Stimulated activated CD4-positive, alpha-beta T cell treated with anti-CD3 and anti-CD28 coated beads, Interleukin-12 subunit alpha, Interleukin-12 subunit beta, amount 100 ng/mL, for 4 hours (primary cell): ENCODE results near the gene SCG3.

ENCODE experiments used
- DNase-seq: peaks from one replicate; pipeline ENCODE4 v3.0.0-alpha.2; 2020

The SCG3 gene

DNA sequence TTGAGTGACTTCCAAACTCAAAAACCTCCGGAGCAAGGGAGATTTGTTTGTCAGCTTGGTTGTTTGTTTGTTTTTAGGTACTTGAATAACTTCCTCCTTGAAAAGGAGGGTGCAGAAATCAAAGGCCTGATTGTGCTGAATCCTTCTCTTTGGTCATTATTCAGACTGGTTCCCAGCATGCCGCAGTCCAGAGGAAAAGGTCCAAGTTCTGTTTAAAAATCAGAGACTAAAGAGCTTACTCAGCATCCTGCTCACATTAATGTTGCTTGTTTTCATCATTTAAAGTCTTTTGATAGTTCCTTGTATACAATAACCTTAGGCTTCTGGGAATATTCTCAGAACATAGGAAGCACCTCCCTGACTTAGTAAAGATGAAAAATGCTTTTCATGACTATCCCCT is 982 bp upstream of the SCG3 start:
- DNase-seq = no peak

DNA sequence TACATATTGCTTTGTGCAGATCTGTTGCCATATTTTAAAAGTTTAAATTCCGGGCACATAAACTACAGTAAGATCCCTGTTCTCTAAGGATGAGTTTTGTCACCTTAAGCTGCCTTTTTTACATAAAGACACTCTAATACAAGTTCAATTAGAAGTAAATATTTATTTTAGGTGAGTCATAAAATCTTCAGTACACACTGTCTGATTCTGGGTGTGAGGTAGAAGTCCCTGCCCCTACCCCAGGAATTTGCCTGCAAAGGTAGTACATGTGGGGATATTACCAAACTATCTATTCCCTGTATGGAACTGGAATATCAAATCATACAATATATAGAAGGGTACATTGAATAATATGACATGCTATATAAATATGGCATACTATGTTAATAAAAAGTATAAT is 6.3 kb downstream of the SCG3 start:
- no peak for DNase-seq

DNA sequence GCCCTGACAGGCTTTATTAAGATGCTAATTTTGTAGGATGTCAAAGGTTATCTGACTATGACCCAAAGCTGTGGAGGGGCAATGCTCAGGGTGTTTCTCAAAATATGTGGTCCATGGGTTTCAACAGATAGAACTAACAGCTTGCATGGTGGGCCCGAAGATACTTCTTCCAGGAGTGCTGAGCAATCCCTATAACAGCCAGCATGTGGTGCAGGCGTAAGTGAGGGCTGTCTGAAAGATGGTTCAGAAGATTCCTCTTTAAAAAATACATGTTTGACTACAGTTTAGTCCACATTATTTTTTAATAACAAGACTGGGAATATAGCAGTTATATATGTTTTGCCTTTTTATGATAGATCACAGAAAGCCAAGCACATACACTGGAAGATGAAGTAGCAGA is 7.6 kb downstream of the SCG3 start:
- no peak for DNase-seq

DNA sequence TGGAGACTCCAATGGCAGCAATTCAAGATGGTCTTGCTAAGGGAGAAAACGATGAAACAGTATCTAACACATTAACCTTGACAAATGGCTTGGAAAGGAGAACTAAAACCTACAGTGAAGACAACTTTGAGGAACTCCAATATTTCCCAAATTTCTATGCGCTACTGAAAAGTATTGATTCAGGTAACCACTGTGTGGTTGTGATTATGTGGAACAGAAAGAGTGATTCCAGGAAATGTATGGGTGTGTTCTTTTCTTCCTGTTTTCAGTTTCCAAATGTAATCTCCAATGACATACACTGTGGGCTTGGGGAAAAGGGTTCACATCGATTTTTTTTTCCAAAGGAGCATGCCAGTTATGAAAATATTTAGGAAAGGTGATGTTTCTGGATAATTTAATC is 10.9 kb downstream of the SCG3 start:
- DNase-seq = no peak

DNA sequence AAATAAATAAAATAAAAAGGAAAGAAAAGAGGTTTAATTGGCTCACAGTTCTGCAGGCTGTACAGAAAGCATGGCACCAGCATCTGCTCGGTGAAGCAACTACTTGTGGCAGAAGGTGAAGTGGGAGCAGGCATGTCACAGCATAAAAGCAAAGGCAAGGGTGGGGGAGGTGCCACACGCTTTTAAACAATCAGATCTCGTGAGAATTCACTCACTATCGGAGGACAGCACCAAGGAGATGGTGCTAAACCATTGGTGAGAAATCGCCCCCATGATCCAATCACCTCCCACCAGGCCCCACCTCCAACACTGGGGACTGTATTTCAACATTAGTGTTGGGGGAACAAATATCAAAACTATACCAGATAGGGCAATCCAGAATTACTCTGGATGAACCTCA is 15.3 kb downstream of the SCG3 start:
- DNase-seq = no peak

DNA sequence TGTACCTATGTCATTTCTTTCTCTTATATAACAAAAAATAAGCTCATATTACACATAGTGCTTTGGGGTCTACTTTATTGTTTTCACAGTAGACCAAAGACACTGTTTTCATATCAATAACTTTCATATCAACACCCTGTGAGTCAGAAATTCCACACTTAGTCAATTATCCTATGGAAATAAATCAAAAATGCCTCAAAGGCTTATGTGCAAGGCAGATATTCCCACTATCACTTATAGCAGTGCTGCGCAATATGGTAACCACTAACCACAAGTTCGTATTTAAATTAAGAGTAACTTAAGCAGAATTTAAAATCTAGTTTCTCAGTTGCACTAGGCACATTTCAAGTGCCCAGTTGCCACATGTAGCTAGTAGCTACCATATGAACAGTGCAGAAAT is 15.9 kb downstream of the SCG3 start:
- no peak for DNase-seq

DNA sequence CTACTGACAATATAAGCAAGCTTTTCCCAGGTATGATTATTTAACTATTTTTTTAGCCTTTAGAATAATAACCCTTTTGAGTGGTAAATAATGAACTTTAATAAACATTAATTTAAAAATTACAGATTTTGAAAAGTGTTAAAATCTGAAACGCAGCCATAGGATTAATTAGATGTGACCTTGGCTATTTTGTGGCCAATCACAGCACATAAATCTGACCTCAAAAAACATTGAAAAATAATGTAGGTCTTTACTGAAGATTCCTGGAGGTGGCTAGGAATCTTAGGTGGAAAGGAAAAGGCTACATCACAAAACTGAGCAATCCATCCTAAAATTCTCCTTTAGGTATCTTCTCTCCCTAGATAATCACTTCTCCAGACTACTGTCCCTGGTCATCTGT is 18.1 kb downstream of the SCG3 start:
- no peak for DNase-seq

DNA sequence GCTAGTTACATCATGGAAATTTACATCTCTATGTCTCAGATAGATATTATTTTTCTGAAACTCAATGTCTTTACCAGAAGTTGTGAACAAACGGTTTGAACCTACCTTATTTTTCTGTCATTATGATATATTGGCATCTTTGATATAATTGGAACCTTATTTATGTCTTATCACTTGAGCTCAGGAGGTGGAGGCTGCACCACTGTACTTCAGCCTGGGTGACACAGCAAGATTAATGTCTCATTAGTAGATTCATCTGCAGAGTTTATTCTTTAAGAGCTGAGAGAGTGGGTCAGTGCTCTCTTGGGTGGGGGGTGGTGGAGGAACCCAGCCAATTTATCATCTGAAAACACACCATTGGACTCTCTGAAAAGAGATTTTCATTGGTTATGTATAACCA is 21.4 kb downstream of the SCG3 start:
- DNase-seq = no peak

DNA sequence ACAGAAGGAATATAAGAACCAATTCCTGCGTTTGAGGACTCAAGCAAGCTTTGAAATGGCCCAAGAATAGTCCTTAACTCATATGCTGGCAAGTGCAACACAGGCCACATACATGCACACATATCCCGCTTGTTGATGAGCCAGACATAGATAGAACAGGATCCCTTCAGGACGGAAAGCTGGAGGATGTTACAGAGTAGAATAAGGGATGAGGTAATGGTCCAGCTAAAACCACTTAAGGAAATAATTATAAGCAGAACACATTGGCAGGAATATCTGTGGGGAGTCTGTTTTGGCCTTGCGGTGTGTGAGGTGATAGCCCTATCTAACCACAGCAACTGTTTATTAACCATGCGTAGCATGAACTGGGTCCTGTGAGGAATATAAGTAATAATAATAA is 25.0 kb downstream of the SCG3 start:
- no peak for DNase-seq

DNA sequence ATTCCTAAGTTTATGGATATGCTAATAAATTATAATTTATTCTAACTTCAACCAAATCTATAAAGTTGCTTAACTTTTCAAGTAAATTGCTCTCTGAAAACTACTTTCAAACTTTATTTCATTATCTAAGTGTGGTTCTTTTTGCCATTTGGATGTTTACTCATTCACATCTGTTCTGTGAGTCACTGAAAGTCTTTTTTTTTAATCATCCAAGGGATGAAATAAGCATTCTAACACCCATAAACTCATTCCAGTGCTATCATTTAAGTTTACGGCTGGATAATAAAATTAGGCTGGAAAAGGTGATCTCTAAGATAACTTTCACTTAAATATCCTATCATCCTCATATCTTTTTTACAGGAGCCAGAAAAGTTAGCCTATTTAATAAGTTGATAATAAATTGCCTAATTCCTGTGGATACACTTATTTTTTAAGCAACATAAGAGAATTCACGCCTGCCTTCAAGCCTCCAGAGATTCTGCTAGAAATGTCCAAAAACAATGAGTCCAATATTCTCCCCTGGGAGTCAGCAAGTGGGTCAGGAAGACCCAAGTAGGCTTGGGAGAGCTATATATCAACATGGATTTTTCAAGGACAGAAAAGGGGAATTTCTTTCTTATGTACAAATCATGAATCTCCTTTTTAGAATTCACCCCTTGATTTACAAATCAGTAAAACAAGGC is 25.8 kb downstream of the SCG3 start:
- no peak for DNase-seq

DNA sequence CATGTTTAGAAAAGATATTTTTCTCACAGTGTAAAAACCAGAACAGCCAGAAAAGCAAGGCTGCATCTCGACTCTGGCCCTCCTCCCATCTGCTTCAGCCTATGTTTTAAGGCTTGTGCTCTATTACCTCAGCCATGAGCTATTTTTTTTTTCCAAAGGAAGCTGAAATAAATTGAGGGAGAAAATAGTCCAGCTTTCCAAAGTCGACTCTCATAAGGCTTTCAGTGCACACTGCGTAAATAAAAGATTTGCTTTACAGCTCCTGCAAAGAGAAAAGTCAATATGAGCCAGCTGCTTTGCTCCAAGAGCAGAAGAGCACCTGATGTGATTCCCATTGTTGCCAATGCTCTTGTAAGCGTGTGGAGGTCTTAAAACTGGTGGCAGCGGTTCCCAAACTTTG is 26.7 kb downstream of the SCG3 start:
- no peak for DNase-seq

DNA sequence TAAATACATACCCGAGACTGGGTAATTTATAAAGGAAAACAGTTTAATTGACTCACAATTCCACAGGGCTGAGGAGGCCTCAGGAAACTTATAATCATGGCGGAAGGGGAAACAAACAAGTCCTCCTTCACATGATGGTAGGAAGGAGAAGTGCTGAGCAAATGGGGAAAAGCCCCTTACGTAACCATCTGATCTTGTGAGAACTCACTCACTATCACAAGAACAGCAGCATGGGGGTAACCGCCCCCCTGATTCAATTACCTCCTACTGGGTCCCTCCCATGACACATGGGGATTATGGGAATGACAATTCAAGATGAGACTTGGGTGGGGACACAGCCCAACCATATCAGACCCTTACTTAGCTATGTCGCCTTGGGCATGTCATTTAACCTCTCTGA is 27.7 kb downstream of the SCG3 start:
- no peak for DNase-seq

DNA sequence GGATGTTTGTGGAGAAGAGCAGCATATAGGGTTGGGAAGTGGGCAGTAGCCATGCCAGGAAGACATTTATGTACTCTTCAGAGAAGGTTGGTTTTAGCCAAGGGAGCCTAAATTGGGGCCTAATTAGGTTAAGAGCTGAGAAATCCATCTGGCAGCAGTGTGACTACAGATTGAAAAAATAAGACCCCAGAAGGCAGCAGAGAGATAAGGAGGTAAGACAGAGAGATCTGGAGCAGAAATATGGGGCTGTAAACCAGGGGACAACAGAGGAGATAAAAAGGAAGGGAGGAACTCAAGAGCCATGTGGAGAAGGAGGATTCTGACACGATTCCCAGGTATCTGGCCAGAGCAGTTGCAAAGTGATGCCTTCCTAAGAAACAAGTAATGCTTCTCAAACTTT is 32.9 kb downstream of the SCG3 start:
- DNase-seq = no peak

DNA sequence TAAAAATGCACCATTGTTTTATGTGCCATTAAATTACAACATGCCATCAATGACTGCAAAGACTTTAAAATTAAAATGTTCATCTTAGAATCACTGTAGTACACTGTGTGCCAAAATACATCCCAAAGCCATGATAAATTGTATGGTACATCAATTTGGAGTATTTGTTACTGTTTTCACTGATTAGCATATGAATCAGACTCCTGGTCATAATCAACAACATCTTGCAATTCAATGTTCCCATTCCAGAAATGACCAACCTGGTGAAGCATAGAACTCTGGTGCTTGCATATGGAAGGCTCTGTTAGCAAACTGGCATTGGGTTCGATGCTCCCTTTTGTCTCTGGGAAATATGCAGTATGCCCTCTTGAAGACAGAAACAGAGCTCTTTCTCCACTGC is 33.6 kb downstream of the SCG3 start:
- DNase-seq = no peak

DNA sequence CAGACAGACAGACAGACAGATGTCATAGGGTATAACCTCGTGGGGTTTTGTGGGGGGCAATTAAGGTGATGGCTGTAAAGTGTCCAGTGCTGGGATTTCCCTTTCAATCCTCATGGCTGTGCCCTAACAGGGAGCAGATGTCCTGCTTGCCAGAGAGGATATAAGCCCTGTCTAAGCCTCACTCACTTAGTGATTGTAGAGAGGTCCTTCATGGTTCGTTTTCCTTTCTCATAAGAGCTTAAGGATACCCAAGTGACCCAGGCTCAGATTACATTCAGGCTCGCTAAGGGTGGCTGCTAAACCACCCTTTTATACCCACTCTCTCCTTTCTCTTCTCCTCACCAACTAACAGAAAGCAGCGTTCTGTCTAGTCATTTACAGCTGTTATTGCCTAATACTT is 36.9 kb downstream of the SCG3 start:
- no peak for DNase-seq

DNA sequence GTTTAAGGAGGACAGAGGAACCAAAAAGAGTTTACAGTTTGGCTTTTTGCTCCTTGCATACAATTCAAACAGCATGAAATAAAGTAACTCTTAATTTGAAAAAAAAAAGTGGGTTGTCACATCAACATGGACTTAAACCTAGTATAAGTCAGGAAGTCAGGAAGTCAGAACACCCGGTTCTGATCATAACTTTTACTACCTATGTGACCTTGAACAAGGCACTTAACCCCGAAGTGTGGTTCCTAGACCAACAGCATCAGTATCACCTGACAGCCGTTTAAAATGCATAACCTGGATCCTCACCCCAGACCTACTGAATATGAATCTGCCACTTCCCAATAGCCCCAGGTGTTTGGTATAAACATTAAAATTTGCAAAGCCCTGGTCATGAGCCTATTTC is 37.4 kb downstream of the SCG3 start:
- no peak for DNase-seq

DNA sequence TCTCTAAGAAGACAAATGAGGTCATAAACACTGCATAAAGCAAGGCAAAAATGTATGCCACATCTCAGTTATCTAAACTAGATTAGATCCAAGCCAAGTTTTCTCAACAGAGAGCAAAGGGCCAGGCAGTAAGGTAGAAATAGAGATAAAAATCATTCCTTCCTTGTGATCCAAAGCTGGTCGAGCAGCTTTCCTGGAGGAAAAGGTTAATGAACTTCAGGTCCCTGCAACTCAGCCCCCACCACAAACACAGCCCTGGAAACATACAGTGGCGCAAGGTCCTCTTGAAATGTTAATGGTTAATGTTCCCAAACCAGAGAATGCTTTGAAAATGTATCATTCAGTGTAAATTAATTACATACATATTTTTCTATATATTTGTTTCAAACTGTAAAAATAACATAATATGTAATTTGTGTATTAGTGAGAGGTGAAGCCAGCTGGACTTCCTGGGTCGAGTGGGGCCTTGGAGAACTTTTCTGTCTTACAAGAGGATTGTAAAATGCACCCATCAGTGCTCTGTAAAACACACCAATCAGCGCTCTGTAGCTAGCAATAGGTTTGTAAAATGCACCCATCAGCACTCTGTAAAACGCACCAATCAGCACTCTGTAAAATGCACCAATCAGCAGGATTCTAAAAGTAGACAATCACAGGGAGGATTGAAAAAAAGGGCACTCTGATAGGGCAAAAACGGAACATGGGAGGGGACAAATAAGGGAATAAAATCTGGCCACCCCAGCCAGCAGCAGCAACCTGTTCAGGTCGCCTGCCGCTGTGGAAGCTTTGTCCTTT is 39.1 kb downstream of the SCG3 start:
- DNase-seq = no peak

DNA sequence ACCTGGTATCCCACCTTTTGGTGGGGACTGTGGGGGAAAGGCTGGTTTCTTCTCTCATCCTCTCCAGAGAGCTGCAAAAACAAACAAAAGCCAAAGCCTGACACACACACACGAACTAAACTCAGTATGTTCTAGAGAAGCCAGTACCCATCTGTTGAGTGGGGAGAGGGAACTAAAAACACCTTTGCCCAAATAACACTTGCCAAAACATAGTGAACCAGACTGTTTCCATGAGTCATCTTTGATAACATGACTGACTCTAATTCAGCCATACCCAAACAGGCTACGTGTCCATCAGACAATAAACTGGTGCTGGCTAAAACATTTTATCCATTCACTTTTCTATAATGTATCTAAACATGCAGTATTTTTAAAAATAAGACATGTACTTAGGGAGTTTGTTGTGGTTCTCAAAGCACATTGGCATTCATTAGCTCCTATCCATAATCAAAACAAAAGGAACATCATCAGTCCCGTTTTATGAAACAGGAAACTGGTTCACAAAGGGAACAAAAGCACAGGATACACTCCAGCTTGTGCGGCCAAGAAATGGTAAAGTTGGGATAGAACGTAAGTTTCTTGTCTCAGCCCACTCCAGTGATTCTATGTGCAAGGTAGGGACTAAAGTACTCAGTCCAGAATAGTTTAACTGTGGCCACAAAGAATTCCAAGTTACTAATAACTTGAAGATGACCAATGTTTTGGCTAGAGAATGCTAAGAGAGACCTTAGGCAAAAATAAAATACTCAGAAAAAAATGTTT is 40.1 kb downstream of the SCG3 start:
- no peak for DNase-seq

DNA sequence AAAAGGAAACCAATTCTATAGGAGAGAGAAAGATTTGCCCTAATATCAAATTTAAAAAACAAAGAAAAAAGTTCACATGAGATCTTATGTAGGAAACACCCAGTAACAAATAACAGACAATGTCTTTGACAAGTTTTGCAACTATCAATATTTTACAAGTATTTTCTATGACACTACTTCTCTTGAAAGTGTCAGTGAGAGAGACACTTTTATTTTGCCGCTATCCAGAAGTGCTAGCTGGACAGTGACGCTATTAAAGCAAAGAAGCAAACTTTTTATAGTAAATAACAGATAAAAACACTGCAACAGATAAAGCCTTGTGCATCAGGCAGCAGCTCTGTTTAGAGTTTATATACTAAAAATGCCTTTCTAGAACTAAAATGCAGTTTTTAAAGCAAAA is 42.9 kb downstream of the SCG3 start:
- no peak for DNase-seq

DNA sequence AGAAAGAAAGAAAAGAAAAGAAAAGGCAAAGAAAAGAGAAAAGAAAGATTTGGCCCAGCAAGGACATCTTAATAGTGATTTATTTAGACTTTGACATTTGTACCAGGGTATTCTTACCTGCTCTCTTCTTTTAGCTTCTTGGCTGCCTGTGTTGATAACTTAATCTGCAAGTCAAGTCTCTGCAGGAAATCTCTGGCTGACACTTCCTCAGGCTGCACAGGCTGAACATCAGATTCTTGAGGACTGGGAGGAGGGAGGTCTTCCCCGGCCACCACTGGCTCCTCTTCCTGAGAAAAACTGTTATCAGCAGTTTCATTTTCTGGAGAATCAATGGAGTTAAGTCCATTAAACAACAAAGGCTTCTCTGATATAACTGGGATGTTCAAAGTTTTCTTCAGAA is 43.4 kb downstream of the SCG3 start:
- DNase-seq = no peak

DNA sequence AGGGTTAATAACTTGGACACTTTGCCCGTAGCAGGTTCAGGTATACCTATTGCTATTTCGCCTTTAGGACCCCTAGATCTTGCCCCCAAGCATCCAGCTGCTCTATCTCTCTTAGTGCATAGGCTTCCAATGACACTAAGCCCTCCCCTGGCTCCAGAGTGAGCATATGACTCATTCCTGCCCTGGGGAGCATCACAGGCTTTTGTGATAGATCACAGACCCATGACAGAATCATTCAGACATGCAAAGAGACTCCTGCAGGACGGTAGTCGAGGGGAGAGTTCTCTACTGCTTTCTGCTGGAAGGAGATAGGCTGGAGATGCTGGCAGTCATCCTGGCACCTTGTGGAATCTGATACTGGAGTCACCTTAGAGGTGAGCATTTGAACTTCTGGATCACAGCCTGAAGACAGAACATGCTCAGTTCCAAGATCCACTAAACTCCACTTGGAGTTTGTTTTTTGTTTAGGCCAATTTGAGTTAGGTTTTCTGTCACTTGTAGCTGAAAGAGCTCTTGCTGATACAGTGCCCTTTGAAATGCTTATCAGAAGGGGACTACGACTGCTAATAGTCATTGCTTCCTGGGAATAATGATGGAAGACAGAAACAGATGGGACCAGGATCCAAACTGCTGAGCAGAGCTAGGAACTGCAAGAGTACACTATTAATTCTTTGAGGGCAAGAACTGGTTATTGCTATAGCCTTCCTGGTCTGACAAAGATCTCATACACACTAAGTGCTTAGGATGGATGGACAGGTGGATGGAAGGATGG is 45.2 kb downstream of the SCG3 start:
- peak; percentile 30 for DNase-seq

DNA sequence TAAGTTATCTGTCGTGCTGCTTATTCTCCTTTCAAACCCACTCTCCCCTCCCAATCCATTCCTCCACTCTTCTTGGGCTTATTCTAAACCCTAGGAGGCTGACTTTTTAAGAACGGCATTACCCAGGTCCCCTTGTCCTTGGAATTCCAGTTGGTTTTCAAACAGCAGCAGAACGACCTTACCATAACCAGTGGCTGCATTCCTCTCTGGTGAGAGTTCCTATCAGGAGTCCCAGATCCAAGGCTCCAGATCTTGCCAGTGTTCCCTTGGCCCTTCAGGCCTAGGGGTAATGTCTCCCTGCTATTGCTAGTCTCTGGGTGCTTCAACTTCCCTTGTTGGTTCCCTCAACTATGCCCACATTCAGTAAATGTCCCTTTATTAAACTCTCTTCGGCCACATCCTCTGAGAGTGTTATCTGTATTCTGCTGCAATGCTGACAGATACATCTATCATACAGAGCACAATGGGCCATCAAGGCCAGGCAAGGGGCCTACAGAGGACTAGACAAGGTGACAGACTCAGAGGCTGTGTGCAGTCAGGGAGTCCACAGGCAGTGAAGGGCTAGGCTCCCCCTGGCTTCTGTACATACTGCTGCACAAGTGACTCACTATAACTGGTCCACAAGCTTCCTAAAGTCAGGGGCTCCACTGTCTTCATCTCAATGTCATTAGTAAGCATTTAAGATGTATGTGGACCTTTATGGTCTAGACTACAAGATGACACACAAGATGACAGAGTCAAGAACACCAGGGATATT is 46.0 kb downstream of the SCG3 start:
- no peak for DNase-seq
